ENCODE measurements around the gene SPATA20.

Gene SPATA20

GRCh38 chr17:50558941-50559614, 12.1 kb downstream of the SPATA20 start:
- no peak for DNase-seq (ENCODE audit: low read depth in 2 of 2)

GRCh38 chr17:50559674-50560184, 12.8 kb downstream of the SPATA20 start:
- no peak for DNase-seq (ENCODE audit: low read depth in 2 of 2)

- peak; percentile 72 to 75 for DNase-seq (ENCODE audit: low read depth in 2 of 2)
These were observed 13.3 kb downstream of the SPATA20 start, which contains the start of gene CACNA1G for GRCh38 chr17:50560185-50560824. Gene CACNA1G (plus strand): TSS chr17:50560715. CDS start chr17:50561460, 745 bp downstream.

- no peak for DNase-seq (ENCODE audit: low read depth in 2 of 2)
These were observed 14.2 kb downstream of the SPATA20 start for GRCh38 chr17:50560931-50561745.

GRCh38 chr17:50561746-50562141, 14.8 kb downstream of the SPATA20 start:
- no peak for DNase-seq (ENCODE audit: low read depth in 2 of 2)

GRCh38 chr17:50562242-50563091, 15.5 kb downstream of the SPATA20 start:
- DNase-seq (ENCODE audit: low read depth in 2 of 2): no peak

GRCh38 chr17:50563092-50563511, 16.1 kb downstream of the SPATA20 start:
- no peak for DNase-seq (ENCODE audit: low read depth in 2 of 2)

- peak; percentile 65 to 67 for DNase-seq (ENCODE audit: low read depth in 2 of 2)
These were observed 17.9 kb downstream of the SPATA20 start for GRCh38 chr17:50564916-50565315.

GRCh38 chr17:50565402-50566350, 18.7 kb downstream of the SPATA20 start:
- DNase-seq (ENCODE audit: low read depth in 2 of 2): no peak

- DNase-seq (ENCODE audit: low read depth in 2 of 2): no peak
These were observed 19.9 kb downstream of the SPATA20 start for GRCh38 chr17:50566886-50567285.

GRCh38 chr17:50568659-50569058, 21.7 kb downstream of the SPATA20 start:
- DNase-seq (ENCODE audit: low read depth in 2 of 2): no peak

- no peak for DNase-seq (ENCODE audit: low read depth in 2 of 2)
These were observed 22.6 kb downstream of the SPATA20 start for GRCh38 chr17:50569592-50569991.

- no peak for DNase-seq (ENCODE audit: low read depth in 2 of 2)
These were observed 23.1 kb downstream of the SPATA20 start for GRCh38 chr17:50570032-50570431.

GRCh38 chr17:50570528-50570927, 23.6 kb downstream of the SPATA20 start:
- no peak for DNase-seq (ENCODE audit: low read depth in 2 of 2)

- DNase-seq (ENCODE audit: low read depth in 2 of 2): no peak
These were observed 24.7 kb downstream of the SPATA20 start for GRCh38 chr17:50571681-50572080.

GRCh38 chr17:50572541-50572940, 25.6 kb downstream of the SPATA20 start:
- DNase-seq (ENCODE audit: low read depth in 2 of 2): no peak

GRCh38 chr17:50573866-50574611, 27.1 kb downstream of the SPATA20 start:
- no peak for DNase-seq (ENCODE audit: low read depth in 2 of 2)

GRCh38 chr17:50575581-50576210, 28.7 kb downstream of the SPATA20 start:
- DNase-seq (ENCODE audit: low read depth in 2 of 2): no peak

- no peak for DNase-seq (ENCODE audit: low read depth in 2 of 2)
These were observed 29.9 kb downstream of the SPATA20 start for GRCh38 chr17:50576864-50577263.

Measured in fibroblast of skin of left quadriceps (primary cell).